K562 (cell line): ENCODE measurements around the gene SLC2A9.

Source experiments
- EZH2 ChIP-seq: IDR thresholded peaks from 2 replicates; pipeline ENCODE4 v1.6.1; 2012; ENCODE audit warnings: low read depth, mild to moderate bottlenecking, inconsistent platforms, low read length, borderline replicate concordance
- HBP1 ChIP-seq: fragments of 450-650 bp; formaldehyde crosslinking; IDR thresholded peaks from 2 replicates; pipeline ENCODE4 v1.4.0; 2022; ENCODE audit warnings: missing genetic modification characterization
- HCFC1 ChIP-seq: IDR thresholded peaks from 2 replicates; pipeline ENCODE4 v1.6.1; 2012; ENCODE audit warnings: low read depth, low read length, improper control_type of control experiment
- MEF2A ChIP-seq: IDR thresholded peaks from 2 replicates; pipeline ENCODE4 v1.6.1; 2011; ENCODE audit warnings: low read depth, mild to moderate bottlenecking, low read length, moderate library complexity; ENCODE audit not compliant: control insufficient read depth
- MXI1 ChIP-seq: IDR thresholded peaks from 2 replicates; pipeline ENCODE4 v1.6.1; 2011; ENCODE audit warnings: low read depth, mild to moderate bottlenecking, improper control_type of control experiment, low read length
- RB1 ChIP-seq: fragments of 450-650 bp; IDR thresholded peaks from 2 replicates; pipeline ENCODE4 v1.6.1; 2017; ENCODE audit warnings: low read depth, mild to moderate bottlenecking
- TCF7L2 ChIP-seq: fragments of 150-350 bp; IDR thresholded peaks from 2 replicates; pipeline ENCODE4 v1.6.1; 2016; ENCODE audit warnings: low read depth, mild to moderate bottlenecking, low read length, moderate library complexity
- TSHZ1 ChIP-seq: fragments of 250-450 bp; sonication (Bioruptor Pico); IDR thresholded peaks from 2 replicates; pipeline ENCODE4 v1.4.0; 2020; ENCODE audit warnings: mild to moderate bottlenecking, moderate library complexity
- ZNF12 ChIP-seq: sonication (generic); formaldehyde crosslinking; IDR thresholded peaks from 2 replicates; pipeline ENCODE4 v1.4.0; 2020; ENCODE audit warnings: mild to moderate bottlenecking, missing genetic modification reagents
- ZNF280B ChIP-seq: fragments of 250-450 bp; sonication (Bioruptor Pico); IDR thresholded peaks from 2 replicates; pipeline ENCODE4 v1.5.1; 2021; ENCODE audit warnings: mild to moderate bottlenecking

GRCh38 chr4:9963328-9963727 lies 58.0 kb downstream of the SLC2A9 start:
- TF ChIP-seq MXI1 = no peak
- no peak for TF ChIP-seq MEF2A
- TF ChIP-seq TCF7L2 = no peak
- no peak for TF ChIP-seq RB1
- no peak for TF ChIP-seq TSHZ1
- no peak for TF ChIP-seq EZH2
- TF ChIP-seq HCFC1 = no peak
- TF ChIP-seq ZNF280B (CRISPR knock-in tag) = no peak
- TF ChIP-seq ZNF12 = no peak
- no peak for TF ChIP-seq HBP1 (CRISPR knock-in tag)
